GM12878 (cell line): ENCODE measurements around the gene HTRA3. TPM values are rescaled to one million over a fixed set of nuclear protein-coding genes. Genes with fewer than 3 reads are reported as not detected.
A peak's percentile ranks its signal among the peaks of the same experiment; 100 is the strongest.

ENCODE experiments used
- ATAC-seq: fragments of 200-7000 bp; cut with Tn5 transposase; 3 replicates; pipeline ENCODE4 v1.9.1; 2020; ENCODE audit warnings: mild to moderate bottlenecking, moderate library complexity
- Bru-seq: library from RNA; stranded (reverse); fragments of 400-500 nt; gene quantifications from one replicate; lab custom pipeline; 2021; lab: Mats Ljungman, UMichigan
- BruChase-seq, 2 experiments: library from RNA; stranded (reverse); fragments of 400-500 nt; gene quantifications; one replicate each; lab custom pipeline; 2021; lab: Mats Ljungman, UMichigan
- BruUV-seq: library from RNA; stranded (reverse); fragments of 400-500 nt; replicated peaks from 2 replicates; lab custom pipeline; 2021; lab: Mats Ljungman, UMichigan
- CTCF ChIA-PET: fragments of 300-600 bp; sonication (Branson Sonifier 250); formaldehyde crosslinking; extraction: SDS; loops from one replicate; lab custom pipeline; 2021; ENCODE audit warnings: inconsistent platforms; lab: Yijun Ruan, JAX
- POLR2A ChIA-PET: fragments of 350-600 bp; formaldehyde crosslinking; extraction: SDS; loops from one replicate; lab custom pipeline; 2021; ENCODE audit warnings: inconsistent platforms; lab: Charles Lee
- RAD21 ChIA-PET: fragments of 300-600 bp; sonication (Branson Sonifier 250); formaldehyde crosslinking; loops from one replicate; lab custom pipeline; 2023; ENCODE audit warnings: antibody characterized with exemption; ENCODE audit not compliant: unreplicated experiment; lab: Charles Lee
- SMC1A ChIA-PET: fragments of 300-600 bp; sonication (Branson Sonifier 250); formaldehyde crosslinking; loops from one replicate; lab custom pipeline; 2023; ENCODE audit not compliant: unreplicated experiment, uncharacterized antibody; lab: Charles Lee
- DNase-seq: peaks from one replicate; pipeline ENCODE4 v3.0.0-alpha.2; 2011; ENCODE audit warnings: low read depth, low spot score
- FAIRE-seq: peaks from 3 replicates; lab custom pipeline; 2011; peaks lifted over from hg19 to GRCh38; lab: Jason Lieb, UNC
- H2AFZ ChIP-seq: 2 replicates; pipeline ENCODE4 v1.6.0; 2011; ENCODE audit warnings: low read depth, low read length, control low read depth; ENCODE audit not compliant: control insufficient read depth
- H3K27ac ChIP-seq: 2 replicates; pipeline ENCODE4 v1.5.1; 2011; ENCODE audit warnings: control low read depth; ENCODE audit not compliant: control insufficient read depth, insufficient read depth
- H3K27me3 ChIP-seq, 2 experiments: replicated peaks in 1 of 2; 2 replicates each; pipeline versions ENCODE4 v1.6.0 to v1.6.1; 2011; ENCODE audit warnings: low read length in 1 of 2; ENCODE audit not compliant: control insufficient read depth in 2 of 2, insufficient read depth in 2 of 2
- H3K36me3 ChIP-seq, 2 experiments: 2 replicates each; pipeline ENCODE4 v1.5.1; 2011; ENCODE audit warnings: low read length in 1 of 2; ENCODE audit not compliant: control insufficient read depth in 2 of 2, insufficient read depth in 2 of 2
- H3K4me1 ChIP-seq: 2 replicates; pipeline ENCODE4 v1.6.1; 2011; ENCODE audit warnings: mild to moderate bottlenecking, low read length, moderate library complexity, mixed read lengths; ENCODE audit not compliant: control insufficient read depth, insufficient read depth
- H3K4me2 ChIP-seq: 2 replicates; pipeline ENCODE4 v1.6.0; 2011; ENCODE audit warnings: control low read depth; ENCODE audit not compliant: control insufficient read depth, insufficient read depth
- H3K4me3 ChIP-seq: fragments of 200-600 bp; sonication (generic); 2 replicates; pipeline ENCODE4 v1.5.1; 2016
- H3K79me2 ChIP-seq: 2 replicates; pipeline ENCODE4 v1.6.0; 2011; ENCODE audit warnings: low read length; ENCODE audit not compliant: control insufficient read depth, insufficient read depth
- H3K9ac ChIP-seq: 2 replicates; pipeline ENCODE4 v1.8.0; 2011; ENCODE audit warnings: low read length, control low read depth, mixed read lengths; ENCODE audit not compliant: control insufficient read depth, insufficient read depth
- H3K9me3 ChIP-seq: replicated peaks from 3 replicates; pipeline ENCODE4 v1.5.1; 2011; ENCODE audit warnings: mild to moderate bottlenecking, low read length; ENCODE audit not compliant: control insufficient read depth, insufficient read depth
- H4K20me1 ChIP-seq: 2 replicates; pipeline ENCODE4 v1.6.0; 2011; ENCODE audit not compliant: control insufficient read depth, insufficient read depth
- CHD2 ChIP-seq: IDR thresholded peaks from 2 replicates; pipeline ENCODE4 v1.6.1; 2011; ENCODE audit warnings: low read depth, low read length, improper control_type of control experiment, borderline replicate concordance
- HDAC6 ChIP-seq: fragments of 200-600 bp; sonication (generic); IDR thresholded peaks from one replicate; pipeline ENCODE4 v1.8.0; 2017; ENCODE audit warnings: antibody characterized with exemption; ENCODE audit not compliant: unreplicated experiment
- JUND ChIP-seq: IDR thresholded peaks from 2 replicates; pipeline ENCODE4 v1.6.1; 2012; ENCODE audit warnings: low read depth, mild to moderate bottlenecking, low read length, improper control_type of control experiment, moderate library complexity
- MEF2B ChIP-seq: fragments of 450-650 bp; IDR thresholded peaks from 2 replicates; pipeline ENCODE4 v1.6.1; 2018; ENCODE audit warnings: mild to moderate bottlenecking, moderate library complexity; ENCODE audit not compliant: partially characterized antibody, poor library complexity, severe bottlenecking
- POLR2A ChIP-seq: IDR thresholded peaks from 2 replicates; pipeline ENCODE4 v1.6.1; 2011; ENCODE audit warnings: low read depth, mild to moderate bottlenecking, low read length
- SUZ12 ChIP-seq: fragments of 200-600 bp; sonication (generic); IDR thresholded peaks from one replicate; pipeline ENCODE4 v1.6.1; 2018; ENCODE audit warnings: antibody characterized with exemption, mild to moderate bottlenecking; ENCODE audit not compliant: unreplicated experiment
- WGBS: methylation state at CpG from one replicate; pipeline ENCODE4 v1.1.6; 2016; ENCODE audit warnings: low lambda C conversion rate; ENCODE audit not compliant: insufficient replicate concordance, insufficient coverage; ENCODE audit errors: missing lambda C conversion rate; 5-methylcytosine and 5-hydroxymethylcytosine counted together
- in situ Hi-C: fragments of 300-500 bp; cut with MboI; formaldehyde crosslinking; loops from 9 replicates; pipeline ENCODE4 v1.14.3; 2018; ENCODE audit warnings: mixed read lengths
- intact Hi-C: fragments of 100-400 bp; cut with micrococcal nuclease; formaldehyde crosslinking; loops from one replicate; pipeline ENCODE4 v1.14.2; 2022; ENCODE audit not compliant: unreplicated experiment
- long read RNA-seq, 2 experiments: library from polyadenylated mRNA; unstranded; transcript quantifications; one replicate each; pipeline ENCODE4 v2.0.0, GENCODE V29; 2019 to 2020
- polyA minus RNA-seq, 3 experiments: library from RNA; depleted of rRNA, polyadenylated mRNA; stranded (reverse); fragments of >200 nt; gene quantifications; 2 replicates each; pipeline ENCODE4 v1.2.3, GENCODE V29; 2011
- polyA plus RNA-seq, 11 experiments: library from polyadenylated mRNA; depleted of rRNA in 4 of 11; unstranded in 6 of 11; stranded (reverse) in 5 of 11; fragments of >200 nt; fragmentation: Nextera tagmentation in 4 of 11; fragmentation: Illumina TruSeq in 1 of 11; extraction: Ambion mirVana in 4 of 11; extraction: Trizol in 1 of 11; gene quantifications; 1 replicate in 1 of 11; 2 replicates in 10 of 11; pipeline versions ENCODE4 v1.2.1 to v1.2.3, GENCODE V29; 2011 to 2016; ENCODE audit warnings: inconsistent platforms in 2 of 11, missing spikeins in 2 of 11, low read depth in 1 of 11
- total RNA-seq, 4 experiments: library from RNA; depleted of rRNA in 3 of 4; stranded (reverse); fragments of >200 nt in 3 of 4; fragmentation: Illumina TruSeq in 1 of 4; extraction: Trizol in 1 of 4; gene quantifications; 2 replicates each; pipeline versions ENCODE4 v1.2.1 to v1.2.3, GENCODE V29; 2013 to 2021

The HTRA3 gene
- not detected in 2 replicates for total RNA-seq (2013; cell fraction: nucleolus; rRNA removed)
- total RNA-seq (2014; rRNA removed) (not detected in 2 replicates), total RNA-seq (2014; rRNA removed; fragmentation: Illumina TruSeq; extraction: Trizol) (not detected in 2 replicates), total RNA-seq (2021) (0.08 TPM in 1 of 2 replicates, not detected in the other), polyA plus RNA-seq (2011; rRNA removed) (0.72 and 1.2 TPM in 2 replicates), polyA plus RNA-seq (2014; fragmentation: Illumina TruSeq; extraction: Trizol) (0.04 TPM in 1 of 2 replicates, not detected in the other), polyA plus RNA-seq (2014; fragmentation: Nextera tagmentation; extraction: Ambion mirVana) (not detected), polyA plus RNA-seq (2014; rRNA removed) (not detected in 2 replicates), polyA plus RNA-seq (2016; fragmentation: Nextera tagmentation; extraction: Ambion mirVana) (not detected), polyA minus RNA-seq (2011; rRNA and poly(A)+ RNA removed) (0.73 and 1.3 TPM in 2 replicates), Bru-seq, nascent RNA (percentile 3 among the genes with signal in this experiment), BruChase-seq, experiment 1, labeled RNA remaining after a 6-hour chase (not detected), BruChase-seq, experiment 2, labeled RNA remaining after a 2-hour chase (percentile 2 among the genes with signal in this experiment)
- polyA plus RNA-seq (2011; ENCODE audit: low read depth) = not detected
- 1.9 and 2.3 TPM in 2 replicates for polyA plus RNA-seq (2011; cell fraction: cytosol; rRNA removed)
- 1.0 and 1.7 TPM in 2 replicates for polyA plus RNA-seq (2011; cell fraction: nucleus; rRNA removed)
- 0.11 TPM in 1 of 2 replicates, not detected in the other for polyA plus RNA-seq (2012)
- polyA minus RNA-seq (2011; cell fraction: cytosol; rRNA and poly(A)+ RNA removed) = 0.73 TPM in 1 of 2 replicates, not detected in the other
- polyA minus RNA-seq (2011; cell fraction: nucleus; rRNA and poly(A)+ RNA removed) = 0.36 and 0.57 TPM in 2 replicates
- long read RNA-seq, experiment 1 = 0 reads
- long read RNA-seq, experiment 2 = 0 reads

DNA sequence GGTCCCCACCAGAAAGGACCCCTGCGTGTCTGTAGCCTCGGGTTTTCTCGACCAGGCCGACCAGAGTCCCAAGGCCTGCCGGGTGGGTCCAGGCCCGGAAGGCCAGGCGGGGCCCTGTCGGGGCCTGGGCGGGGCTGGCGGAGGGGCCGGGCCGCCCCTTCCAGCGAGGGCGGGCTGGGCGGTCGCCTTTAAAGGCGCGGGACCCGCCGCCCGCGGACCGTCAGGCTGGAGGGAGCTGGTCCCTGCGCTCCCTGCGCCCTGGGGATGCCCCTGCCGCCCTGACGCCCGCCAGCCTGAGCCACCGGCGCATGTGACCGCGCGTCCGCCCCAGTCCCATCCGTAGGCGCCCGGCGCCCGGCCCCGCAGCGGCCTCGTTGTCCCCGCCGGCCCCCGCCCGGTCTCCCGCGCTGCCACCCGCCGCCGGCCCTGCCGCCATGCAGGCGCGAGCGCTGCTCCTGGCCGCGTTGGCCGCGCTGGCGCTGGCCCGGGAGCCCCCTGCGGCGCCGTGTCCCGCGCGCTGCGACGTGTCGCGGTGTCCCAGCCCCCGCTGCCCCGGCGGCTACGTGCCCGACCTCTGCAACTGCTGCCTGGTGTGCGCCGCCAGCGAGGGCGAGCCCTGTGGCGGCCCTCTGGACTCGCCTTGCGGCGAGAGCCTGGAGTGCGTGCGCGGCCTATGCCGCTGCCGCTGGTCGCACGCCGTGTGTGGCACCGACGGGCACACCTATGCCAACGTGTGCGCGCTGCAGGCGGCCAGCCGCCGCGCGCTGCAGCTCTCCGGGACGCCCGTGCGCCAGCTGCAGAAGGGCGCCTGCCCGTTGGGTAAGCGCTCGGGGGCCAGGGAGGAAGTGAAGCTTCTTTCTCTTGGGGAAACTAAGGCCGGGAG lies at the start of gene HTRA3:
TSS of gene HTRA3 (plus strand) at position 220 of the 883 bp plus-strand sequence. CDS start at position 435, 215 bp downstream.
- Histone ChIP-seq H3K79me2 (no peaks in the 10 kb centered on the region), H3K27ac (no peak within 1 kb of the TSS), H4K20me1 (no peaks in the 10 kb centered on the region), H3K4me2 (no peak within 1 kb of the TSS), H3K4me3 (no peak within 1 kb of the TSS), H3K4me1 (no peaks in the 10 kb centered on the region), H3K9me3 (no peaks in the 10 kb centered on the region), H3K27me3 (peaks cover 2 to 6% of the 10 kb centered on the region in 2 experiments; a peak in 3 of 4 replicates), H3K9ac (no peak within 1 kb of the TSS), H2AFZ (no peak within 1 kb of the TSS), H3K36me3 (no peaks in the 10 kb centered on the region)
- CTCF ChIA-PET = no interaction called here
- WGBS = 9% methylated on average over 58 of the region's 111 CpGs
- no TSS peak for BruUV-seq
- FAIRE-seq = no peak
- 0 out of 3 replicates have a peak, but pooled peaks have one; percentile 13 for ATAC-seq
- in situ Hi-C loops = loop anchor here (10.0 kb wide), 1 partner anchor 325 kb away; the partner anchor contains the start of gene CPZ
- SMC1A ChIA-PET = no interaction called here
- POLR2A ChIA-PET = no interaction called here
- DNase-seq = no peak
- RAD21 ChIA-PET = no interaction called here
- TF ChIP-seq SUZ12 (peak; percentile 80), CHD2 (no peak), MEF2B (no peak), POLR2A (no peak), JUND (no peak), HDAC6 (peak; percentile 49)
- intact Hi-C loops = no loop called here
